DOHH2 (cell line): ENCODE data around the gene MAGI3.
"Not testable (repeated sequence)": the region's sequence is repeated elsewhere in the genome, so short reads cannot be mapped to it uniquely, and the experiment has no call there.

Experiments used
- CTCF ChIP-seq: fragments of 200-600 bp; sonication (generic); IDR thresholded peaks from one replicate; pipeline ENCODE4 v1.5.1; 2014; ENCODE audit warnings: antibody characterized with exemption, mild to moderate bottlenecking, low read depth, low read length; ENCODE audit not compliant: poor library complexity, severe bottlenecking
- EZH2phosphoT487 ChIP-seq: fragments of 200-600 bp; sonication (generic); IDR thresholded peaks from 2 replicates; pipeline ENCODE4 v1.6.1; 2017; ENCODE audit warnings: borderline replicate concordance, mild to moderate bottlenecking, antibody characterized with exemption, low read length, moderate library complexity, mixed read lengths

- not testable (repeated sequence) for TF ChIP-seq CTCF, EZH2phosphoT487
These were observed 94.8 kb downstream of the MAGI3 start for GRCh38 chr1:113485131-113485530.
